ENCODE measurements around the gene RPS15. TPM values are rescaled to one million over a fixed set of nuclear protein-coding genes. Genes with fewer than 3 reads are reported as not detected.

The RPS15 gene
- total and polyA plus RNA-seq, 9 of the 15 experiments (the other 6 are each of a cell fraction or from before 2014, with no cell fraction given): 605 to 2,791 (median 957) TPM

DNA sequence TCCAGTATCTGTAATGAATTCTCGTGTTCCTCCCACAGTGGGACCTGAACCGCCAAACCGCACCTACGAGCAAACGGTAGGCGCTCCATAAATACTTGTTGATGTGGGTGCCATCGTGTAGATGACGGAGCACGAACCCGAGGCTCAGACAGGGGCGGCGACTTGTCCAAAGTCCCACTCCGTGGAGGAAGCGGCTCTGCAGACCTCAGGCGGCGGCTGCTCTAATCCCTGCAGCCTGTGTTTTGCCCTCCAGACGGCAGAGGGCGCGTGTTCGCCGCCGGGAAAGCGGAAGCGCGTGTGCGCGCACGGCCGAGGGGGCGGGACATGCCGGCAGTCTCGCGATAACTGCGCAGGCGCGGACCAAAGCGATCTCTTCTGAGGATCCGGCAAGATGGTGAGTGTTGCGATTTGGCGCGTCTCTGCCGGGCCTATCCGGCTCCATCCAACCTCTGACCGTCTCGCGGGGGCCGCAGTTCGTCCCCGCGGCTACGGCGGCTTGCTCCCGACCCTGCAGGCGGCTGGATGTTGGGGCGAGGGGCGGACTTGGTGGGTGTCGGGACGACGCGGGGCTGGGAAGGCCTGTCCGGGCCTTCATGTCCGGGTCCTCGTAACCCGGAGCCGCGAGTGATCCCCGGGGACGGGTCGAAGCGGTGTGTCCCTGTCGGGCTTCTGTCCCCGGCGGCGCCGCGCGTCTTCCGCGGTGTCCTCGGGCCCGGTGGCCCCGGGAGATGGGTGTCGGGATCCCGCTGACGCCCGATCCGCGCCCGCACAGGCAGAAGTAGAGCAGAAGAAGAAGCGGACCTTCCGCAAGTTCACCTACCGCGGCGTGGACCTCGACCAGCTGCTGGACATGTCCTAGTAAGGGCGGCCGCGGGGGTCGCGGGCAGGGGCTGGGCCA, at the start of gene RPS15 (continued):
- TF ChIP-seq RBBP5 (IDR thresholded peaks at IDR 0.05; ENCODE audit: borderline replicate concordance, insufficient read depth, low read length, poor library complexity, severe bottlenecking): peak; percentile 100
- TF ChIP-seq PCBP1 (IDR thresholded peaks at IDR 0.05; ENCODE audit: low read depth, low read length, poor library complexity, severe bottlenecking): peak; percentile 83
- 0 out of 2 replicates have a peak, but pooled peaks have one; percentile 54 for TF ChIP-seq RFX5 (IDR thresholded peaks at IDR 0.05; ENCODE audit: low read depth, low read length)
- peak; percentile 86; the same call in 1 of the 2 replicates for TF ChIP-seq SRSF1 (IDR thresholded peaks at IDR 0.05; ENCODE audit: low read depth, low read length)
- TF ChIP-seq, protein P1, sequence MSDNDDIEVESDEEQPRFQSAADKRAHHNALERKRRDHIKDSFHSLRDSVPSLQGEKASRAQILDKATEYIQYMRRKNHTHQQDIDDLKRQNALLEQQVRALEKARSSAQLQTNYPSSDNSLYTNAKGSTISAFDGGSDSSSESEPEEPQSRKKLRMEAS (CRISPR knock-in tag; IDR thresholded peaks at IDR 0.05): peak; percentile 92
- peak; percentile 77; the same call in 1 of the 2 replicates for TF ChIP-seq ZNF263 (CRISPR knock-in tag; IDR thresholded peaks at IDR 0.05; ENCODE audit: borderline replicate concordance)
- peak; percentile 94; the same call in 1 of the 2 replicates for TF ChIP-seq GTF2E2 (tag; IDR thresholded peaks at IDR 0.05)
- TF ChIP-seq ZBED1 (IDR thresholded peaks at IDR 0.05): peak; percentile 66; the same call in 1 of the 2 replicates
- no peak for TF ChIP-seq HDAC8 (tag; IDR thresholded peaks at IDR 0.05)
- TF ChIP-seq, protein P2, sequence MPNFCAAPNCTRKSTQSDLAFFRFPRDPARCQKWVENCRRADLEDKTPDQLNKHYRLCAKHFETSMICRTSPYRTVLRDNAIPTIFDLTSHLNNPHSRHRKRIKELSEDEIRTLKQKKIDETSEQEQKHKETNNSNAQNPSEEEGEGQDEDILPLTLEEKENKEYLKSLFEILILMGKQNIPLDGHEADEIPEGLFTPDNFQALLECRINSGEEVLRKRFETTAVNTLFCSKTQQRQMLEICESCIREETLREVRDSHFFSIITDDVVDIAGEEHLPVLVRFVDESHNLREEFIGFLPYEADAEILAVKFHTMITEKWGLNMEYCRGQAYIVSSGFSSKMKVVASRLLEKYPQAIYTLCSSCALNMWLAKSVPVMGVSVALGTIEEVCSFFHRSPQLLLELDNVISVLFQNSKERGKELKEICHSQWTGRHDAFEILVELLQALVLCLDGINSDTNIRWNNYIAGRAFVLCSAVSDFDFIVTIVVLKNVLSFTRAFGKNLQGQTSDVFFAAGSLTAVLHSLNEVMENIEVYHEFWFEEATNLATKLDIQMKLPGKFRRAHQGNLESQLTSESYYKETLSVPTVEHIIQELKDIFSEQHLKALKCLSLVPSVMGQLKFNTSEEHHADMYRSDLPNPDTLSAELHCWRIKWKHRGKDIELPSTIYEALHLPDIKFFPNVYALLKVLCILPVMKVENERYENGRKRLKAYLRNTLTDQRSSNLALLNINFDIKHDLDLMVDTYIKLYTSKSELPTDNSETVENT (CRISPR knock-in tag; IDR thresholded peaks at IDR 0.05): peak; percentile 70
- TF ChIP-seq GATAD2A (IDR thresholded peaks at IDR 0.05): peak; percentile 39; the same call in 1 of the 2 replicates
- peak; percentile 65; the same call in 1 of the 2 replicates for TF ChIP-seq GATAD2B (IDR thresholded peaks at IDR 0.05; ENCODE audit: borderline replicate concordance)
- TF ChIP-seq ZNF445 (CRISPR knock-in tag; IDR thresholded peaks at IDR 0.05; ENCODE audit: low read depth): no peak
- no peak for TF ChIP-seq ZFP1 (CRISPR knock-in tag; IDR thresholded peaks at IDR 0.05)
- no peak for TF ChIP-seq MECOM (CRISPR knock-in tag; IDR thresholded peaks at IDR 0.05)
- peak; percentile 97 for TF ChIP-seq HMGN3 (IDR thresholded peaks at IDR 0.05; ENCODE audit: borderline replicate concordance, extremely low read depth, insufficient read length, low read depth, low read length)
- TF ChIP-seq, protein P3, sequence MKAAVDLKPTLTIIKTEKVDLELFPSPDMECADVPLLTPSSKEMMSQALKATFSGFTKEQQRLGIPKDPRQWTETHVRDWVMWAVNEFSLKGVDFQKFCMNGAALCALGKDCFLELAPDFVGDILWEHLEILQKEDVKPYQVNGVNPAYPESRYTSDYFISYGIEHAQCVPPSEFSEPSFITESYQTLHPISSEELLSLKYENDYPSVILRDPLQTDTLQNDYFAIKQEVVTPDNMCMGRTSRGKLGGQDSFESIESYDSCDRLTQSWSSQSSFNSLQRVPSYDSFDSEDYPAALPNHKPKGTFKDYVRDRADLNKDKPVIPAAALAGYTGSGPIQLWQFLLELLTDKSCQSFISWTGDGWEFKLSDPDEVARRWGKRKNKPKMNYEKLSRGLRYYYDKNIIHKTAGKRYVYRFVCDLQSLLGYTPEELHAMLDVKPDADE (conservative IDR thresholded peaks at IDR 0.05; ENCODE audit: control insufficient read depth, low read depth, low read length): peak; percentile 77
- TF ChIP-seq CC2D1A (IDR thresholded peaks at IDR 0.05): peak; percentile 75
- no peak for TF ChIP-seq RUNX1 (IDR thresholded peaks at IDR 0.05; ENCODE audit: low read depth)
- TF ChIP-seq, protein P4, sequence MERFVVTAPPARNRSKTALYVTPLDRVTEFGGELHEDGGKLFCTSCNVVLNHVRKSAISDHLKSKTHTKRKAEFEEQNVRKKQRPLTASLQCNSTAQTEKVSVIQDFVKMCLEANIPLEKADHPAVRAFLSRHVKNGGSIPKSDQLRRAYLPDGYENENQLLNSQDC (CRISPR knock-in tag; IDR thresholded peaks at IDR 0.05): peak; percentile 83; the same call in 1 of the 2 replicates
- TF ChIP-seq ARID2 (IDR thresholded peaks at IDR 0.05): no peak
- no peak for TF ChIP-seq ASH1L (IDR thresholded peaks at IDR 0.05; ENCODE audit: borderline replicate concordance, low read depth, partially characterized antibody)
- peak; percentile 29 for TF ChIP-seq NELFE (IDR thresholded peaks at IDR 0.05; ENCODE audit: insufficient read depth, insufficient read length)
- 0 out of 2 replicates have a peak, but pooled peaks have one; percentile 38 for TF ChIP-seq STAG1 (CRISPR knock-in tag; IDR thresholded peaks at IDR 0.05; ENCODE audit: borderline replicate concordance)

All from K562 (cell line).